ENCODE measurements around the gene CBR3.

DNA sequence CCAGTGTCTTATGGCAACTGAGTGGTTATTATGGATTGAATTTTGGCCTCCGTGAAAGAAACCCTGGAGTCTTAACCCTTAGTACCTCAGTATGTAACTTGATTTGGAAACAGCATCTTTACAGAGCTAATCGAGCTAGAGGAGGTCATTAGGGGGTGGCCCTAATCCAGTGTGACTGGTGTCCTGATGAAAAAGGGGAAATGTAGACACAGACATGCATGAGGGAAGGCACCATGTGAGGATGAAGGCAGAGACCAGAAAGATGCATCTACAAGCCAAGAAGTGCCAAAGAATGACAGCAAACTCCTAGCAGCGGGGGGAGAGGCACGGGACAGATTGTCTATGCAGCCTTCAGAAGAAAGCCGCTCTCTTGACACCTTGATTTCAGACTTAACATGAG is 36.5 kb downstream of the CBR3 start:
- TF ChIP-seq, protein P1, sequence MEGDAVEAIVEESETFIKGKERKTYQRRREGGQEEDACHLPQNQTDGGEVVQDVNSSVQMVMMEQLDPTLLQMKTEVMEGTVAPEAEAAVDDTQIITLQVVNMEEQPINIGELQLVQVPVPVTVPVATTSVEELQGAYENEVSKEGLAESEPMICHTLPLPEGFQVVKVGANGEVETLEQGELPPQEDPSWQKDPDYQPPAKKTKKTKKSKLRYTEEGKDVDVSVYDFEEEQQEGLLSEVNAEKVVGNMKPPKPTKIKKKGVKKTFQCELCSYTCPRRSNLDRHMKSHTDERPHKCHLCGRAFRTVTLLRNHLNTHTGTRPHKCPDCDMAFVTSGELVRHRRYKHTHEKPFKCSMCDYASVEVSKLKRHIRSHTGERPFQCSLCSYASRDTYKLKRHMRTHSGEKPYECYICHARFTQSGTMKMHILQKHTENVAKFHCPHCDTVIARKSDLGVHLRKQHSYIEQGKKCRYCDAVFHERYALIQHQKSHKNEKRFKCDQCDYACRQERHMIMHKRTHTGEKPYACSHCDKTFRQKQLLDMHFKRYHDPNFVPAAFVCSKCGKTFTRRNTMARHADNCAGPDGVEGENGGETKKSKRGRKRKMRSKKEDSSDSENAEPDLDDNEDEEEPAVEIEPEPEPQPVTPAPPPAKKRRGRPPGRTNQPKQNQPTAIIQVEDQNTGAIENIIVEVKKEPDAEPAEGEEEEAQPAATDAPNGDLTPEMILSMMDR (IDR thresholded peaks at IDR 0.05; ENCODE audit: insufficient read depth, low read length, poor library complexity, severe bottlenecking), result no peak
- TF ChIP-seq EZH2phosphoT487 (conservative IDR thresholded peaks at IDR 0.05; ENCODE audit: low read length), result no peak
